Neuronal stem cell (in vitro differentiated cells): ENCODE data around the gene KIF3B.
"Not testable (repeated sequence)": the region's sequence is repeated elsewhere in the genome, so short reads cannot be mapped to it uniquely, and the experiment has no call there.

Source experiments
- DNase-seq: peaks from one replicate; pipeline ENCODE4 v3.0.0-alpha.2; 2013; ENCODE audit warnings: low spot score
- H2AFZ ChIP-seq: one replicate; pipeline ENCODE4 v1.6.1; 2013; ENCODE audit warnings: mild to moderate bottlenecking, low read length, inconsistent platforms
- H2AK5ac ChIP-seq: 2 replicates; pipeline ENCODE4 v1.6.1; 2013; ENCODE audit warnings: low read depth, mild to moderate bottlenecking, inconsistent platforms, low read length, moderate library complexity, mixed read lengths
- H2BK120ac ChIP-seq: 2 replicates; pipeline ENCODE4 v1.6.1; 2013; ENCODE audit warnings: low read depth, mild to moderate bottlenecking, inconsistent platforms, low read length, moderate library complexity, mixed read lengths
- H2BK12ac ChIP-seq: one replicate; pipeline ENCODE4 v1.6.1; 2013; ENCODE audit warnings: low read length, inconsistent platforms
- H2BK15ac ChIP-seq: 2 replicates; pipeline ENCODE4 v1.6.1; 2013; ENCODE audit warnings: mild to moderate bottlenecking, low read length, inconsistent platforms, mixed read lengths
- H2BK5ac ChIP-seq: one replicate; pipeline ENCODE4 v1.6.1; 2013; ENCODE audit warnings: inconsistent platforms, mild to moderate bottlenecking, low read length, moderate library complexity
- H3K14ac ChIP-seq: one replicate; pipeline ENCODE4 v1.6.1; 2013; ENCODE audit warnings: low read length, inconsistent platforms
- H3K18ac ChIP-seq: 2 replicates; pipeline ENCODE4 v1.6.1; 2013; ENCODE audit warnings: low read length, inconsistent platforms
- H3K23ac ChIP-seq: 2 replicates; pipeline ENCODE4 v1.6.1; 2013; ENCODE audit warnings: low read depth, mild to moderate bottlenecking, mixed read lengths, low read length, inconsistent platforms; ENCODE audit not compliant: poor library complexity
- H3K27ac ChIP-seq: replicated peaks from 3 replicates; pipeline ENCODE4 v1.5.1; 2013; ENCODE audit warnings: low read length, inconsistent platforms
- H3K27me3 ChIP-seq, 3 experiments: 2 replicates each; pipeline ENCODE4 v1.6.1; 2013; ENCODE audit warnings: low read length in 3 of 3, mild to moderate bottlenecking in 2 of 3, inconsistent platforms in 1 of 3, low read depth in 1 of 3, mixed read lengths in 1 of 3, moderate library complexity in 1 of 3; ENCODE audit not compliant: control insufficient read depth in 3 of 3, insufficient read depth in 3 of 3
- H3K36me3 ChIP-seq, 2 donors: replicated peaks in 1 of 2; 2 replicates each; pipeline ENCODE4 v1.6.1; 2013; ENCODE audit warnings: low read length in 2 of 2; ENCODE audit not compliant: control insufficient read depth in 2 of 2, insufficient read depth in 2 of 2
- H3K4ac ChIP-seq: 2 replicates; pipeline ENCODE4 v1.6.1; 2013; ENCODE audit warnings: inconsistent platforms, mild to moderate bottlenecking, low read length, moderate library complexity
- H3K4me1 ChIP-seq, 2 donors: 1 replicate in 1 of 2; 2 replicates in 1 of 2; pipeline ENCODE4 v1.6.1; 2013; ENCODE audit warnings: low read length in 2 of 2, low read depth in 1 of 2; ENCODE audit not compliant: control insufficient read depth in 2 of 2, insufficient read depth in 1 of 2
- H3K4me2 ChIP-seq: one replicate; pipeline ENCODE4 v1.6.1; 2013; ENCODE audit warnings: mild to moderate bottlenecking, low read length, inconsistent platforms; ENCODE audit not compliant: insufficient read depth, poor library complexity, severe bottlenecking
- H3K4me3 ChIP-seq, 2 donors: 2 replicates each; pipeline ENCODE4 v1.5.1; 2013; ENCODE audit warnings: low read length in 2 of 2, mild to moderate bottlenecking in 2 of 2, inconsistent platforms in 1 of 2, moderate library complexity in 1 of 2
- H3K79me1 ChIP-seq: one replicate; pipeline ENCODE4 v1.6.1; 2013; ENCODE audit warnings: low read depth, mild to moderate bottlenecking, inconsistent platforms, low read length, moderate library complexity
- H3K9ac ChIP-seq: one replicate; pipeline ENCODE4 v1.6.1; 2013; ENCODE audit warnings: mild to moderate bottlenecking, low read depth, low read length, inconsistent platforms; ENCODE audit not compliant: poor library complexity
- H3K9me3 ChIP-seq, 2 donors: replicated peaks in 1 of 2; 2 replicates each; pipeline versions ENCODE3 to v1.6.1; 2013; ENCODE audit warnings: low read length in 2 of 2, mild to moderate bottlenecking in 2 of 2, inconsistent platforms in 1 of 2, low read depth in 1 of 2, mixed read lengths in 1 of 2, moderate library complexity in 1 of 2; ENCODE audit not compliant: control insufficient read depth in 2 of 2, insufficient read depth in 1 of 2
- H4K8ac ChIP-seq: one replicate; pipeline ENCODE4 v1.6.1; 2013; ENCODE audit warnings: low read depth, mild to moderate bottlenecking, inconsistent platforms, low read length, moderate library complexity
- H4K91ac ChIP-seq: one replicate; pipeline ENCODE4 v1.6.1; 2013; ENCODE audit warnings: low read length, low read depth, mild to moderate bottlenecking, inconsistent platforms; ENCODE audit not compliant: poor library complexity
- WGBS, 2 donors: extraction: QIAGEN DNeasy Blood & Tissue Kit; methylation state at CpG; one replicate each; pipeline ENCODE4 v1.1.7; 2013; ENCODE audit warnings: missing lambda C conversion rate in 2 of 2, mixed read lengths in 1 of 2; ENCODE audit not compliant: insufficient read length in 2 of 2, insufficient replicate concordance in 1 of 2; ENCODE audit errors: extremely low coverage in 2 of 2; 5-methylcytosine and 5-hydroxymethylcytosine counted together

KIF3B gene

DNA sequence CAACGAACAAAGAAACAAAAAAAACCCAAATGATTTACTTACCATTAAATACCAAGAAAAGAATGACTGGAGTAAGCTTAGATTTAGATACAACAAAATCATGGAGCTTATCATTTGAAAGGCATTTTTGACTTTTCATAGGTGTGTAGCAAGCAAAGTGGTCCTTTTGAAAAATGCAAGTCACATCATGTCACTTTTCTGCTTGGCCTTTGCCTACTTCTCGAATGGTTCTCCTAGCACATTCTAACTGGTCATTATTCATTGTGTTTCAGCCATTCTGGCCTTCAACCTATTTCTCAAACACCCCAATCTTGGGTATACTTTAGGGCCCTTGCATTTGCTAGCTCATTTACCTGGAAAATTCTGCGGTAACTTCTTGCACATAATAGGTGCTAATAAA is 103.3 kb downstream of the KIF3B start:
- Histone ChIP-seq H3K14ac (no peak overlapping the region), H2BK5ac (no peak overlapping the region), H3K4me2 (no peak overlapping the region), H2BK12ac (no peak overlapping the region), H2BK120ac (no peak overlapping the region), H3K18ac (no peak overlapping the region), H3K27ac (no peak overlapping the region), H3K27me3 (no peaks in the 10 kb centered on the region), H2AK5ac (no peak overlapping the region), H3K9me3 (no peaks in the 10 kb centered on the region), H3K4me3 (no peak overlapping the region), H3K9ac (no peak overlapping the region), H2BK15ac (no peak overlapping the region), H4K91ac (no peak overlapping the region), H4K8ac (no peak overlapping the region), H2AFZ (no peak overlapping the region), H3K4ac (no peak overlapping the region), H3K79me1 (peaks cover 7% of the 10 kb centered on the region), H3K36me3 (peaks cover 2 to 62% of the 10 kb centered on the region in 2 donors), H3K23ac (no peak overlapping the region), H3K4me1 (peaks cover 0 to 9% of the 10 kb centered on the region in 2 donors)
- WGBS, 2 donors = no CpG with 5 or more reads among the region's 3 CpGs
- DNase-seq = no peak

DNA sequence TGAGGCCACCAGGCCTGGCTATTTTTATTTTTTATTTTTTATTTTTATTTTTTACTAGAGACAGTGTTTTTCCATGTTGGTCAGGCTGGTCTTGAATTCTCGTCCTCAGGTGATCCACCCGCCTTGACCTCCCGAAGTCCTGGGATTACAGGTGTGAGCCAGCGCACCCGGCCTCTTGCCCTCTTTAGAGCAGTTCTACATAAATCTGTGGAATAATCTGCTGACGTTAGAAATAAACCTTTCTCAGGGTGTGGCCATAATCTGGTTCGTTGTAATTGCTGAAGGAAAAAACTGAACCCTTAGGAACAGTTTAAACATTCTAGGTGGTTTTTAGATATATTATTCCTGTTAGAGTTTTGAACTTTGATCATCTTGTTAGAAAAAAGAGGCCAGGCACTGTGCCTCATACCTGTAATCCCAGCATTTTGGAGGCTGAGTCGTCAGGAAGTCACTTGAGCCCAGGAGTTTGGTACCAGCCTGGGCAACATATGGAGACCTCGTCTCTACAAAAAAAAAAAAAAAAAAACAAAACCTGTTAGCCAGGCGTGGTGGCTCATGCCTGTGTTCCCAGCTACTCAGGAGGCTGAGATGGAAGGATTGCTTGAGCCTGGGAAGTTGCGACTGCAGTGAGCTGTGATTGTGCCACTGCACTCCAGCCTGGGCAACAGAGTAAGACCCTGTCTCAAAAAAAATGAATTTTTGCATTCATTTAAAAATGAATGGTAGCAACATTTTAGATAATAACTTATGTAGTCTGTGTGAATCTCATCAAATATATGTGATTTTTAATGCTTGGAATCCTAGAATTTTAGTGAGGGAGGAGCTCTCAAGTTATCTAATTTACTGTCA is 104.9 kb downstream of the KIF3B start:
- Histone ChIP-seq H3K14ac (no peak overlapping the region), H3K18ac (no peak overlapping the region), H2BK15ac (no peak overlapping the region), H3K4ac (no peak overlapping the region), H3K79me1 (peaks cover 8% of the 10 kb centered on the region), H3K9me3 (no peaks in the 10 kb centered on the region), H4K8ac (no peak overlapping the region), H2BK5ac (no peak overlapping the region), H3K27ac (no peak overlapping the region), H3K4me3 (no peak overlapping the region), H4K91ac (no peak overlapping the region), H2BK12ac (no peak overlapping the region), H2BK120ac (no peak overlapping the region), H3K4me2 (no peak overlapping the region), H3K9ac (no peak overlapping the region), H3K4me1 (peaks cover 0 to 9% of the 10 kb centered on the region in 2 donors), H3K27me3 (no peaks in the 10 kb centered on the region), H2AFZ (no peak overlapping the region), H3K36me3 (peaks cover 2 to 65% of the 10 kb centered on the region in 2 donors), H3K23ac (no peak overlapping the region), H2AK5ac (no peak overlapping the region)
- WGBS, 2 donors = no CpG with 5 or more reads among the region's 11 CpGs
- no peak for DNase-seq

DNA sequence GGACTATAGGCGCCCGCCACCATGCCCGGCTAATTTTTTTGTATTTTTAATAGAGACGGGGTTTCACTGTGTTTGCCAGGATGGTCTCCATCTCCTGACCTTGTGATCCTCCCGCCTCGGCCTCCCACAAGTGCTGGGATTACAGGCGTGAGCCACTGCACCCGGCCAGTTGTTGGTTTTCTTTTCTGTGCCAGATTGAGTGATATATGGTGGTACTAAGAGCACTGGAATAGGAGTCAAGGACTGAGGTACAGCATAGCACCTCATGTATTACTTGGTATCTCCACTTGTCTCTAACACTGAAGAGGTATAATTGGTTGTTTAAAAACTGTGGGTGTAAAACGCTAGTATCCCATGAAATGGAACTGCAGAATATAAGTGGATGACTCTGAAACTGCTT is 106.0 kb downstream of the KIF3B start:
- not testable (repeated sequence) for H2AK5ac ChIP-seq, H3K18ac ChIP-seq, H4K8ac ChIP-seq, H3K4ac ChIP-seq, H3K9ac ChIP-seq, H2AFZ ChIP-seq, H3K23ac ChIP-seq, H2BK12ac ChIP-seq, H3K4me3 ChIP-seq, DNase-seq, H3K14ac ChIP-seq, H3K4me1 ChIP-seq, H3K27ac ChIP-seq, H2BK120ac ChIP-seq, H2BK5ac ChIP-seq, H3K79me1 ChIP-seq, H4K91ac ChIP-seq, H3K27me3 ChIP-seq, H3K4me2 ChIP-seq, H2BK15ac ChIP-seq, H3K9me3 ChIP-seq
- WGBS, 2 donors = no CpG with 5 or more reads among the region's 9 CpGs
- peaks cover 0 to 60% of the 10 kb centered on the region in 2 donors for H3K36me3 ChIP-seq
